Amniotic epithelial cell (primary cell): ENCODE data around the gene PML.
A peak's percentile ranks its signal among the peaks of the same experiment; 100 is the strongest.

ENCODE experiments used
- DNase-seq: peaks from one replicate; pipeline ENCODE4 v3.0.0-alpha.2; 2010; ENCODE audit warnings: low read depth

The PML gene

DNA sequence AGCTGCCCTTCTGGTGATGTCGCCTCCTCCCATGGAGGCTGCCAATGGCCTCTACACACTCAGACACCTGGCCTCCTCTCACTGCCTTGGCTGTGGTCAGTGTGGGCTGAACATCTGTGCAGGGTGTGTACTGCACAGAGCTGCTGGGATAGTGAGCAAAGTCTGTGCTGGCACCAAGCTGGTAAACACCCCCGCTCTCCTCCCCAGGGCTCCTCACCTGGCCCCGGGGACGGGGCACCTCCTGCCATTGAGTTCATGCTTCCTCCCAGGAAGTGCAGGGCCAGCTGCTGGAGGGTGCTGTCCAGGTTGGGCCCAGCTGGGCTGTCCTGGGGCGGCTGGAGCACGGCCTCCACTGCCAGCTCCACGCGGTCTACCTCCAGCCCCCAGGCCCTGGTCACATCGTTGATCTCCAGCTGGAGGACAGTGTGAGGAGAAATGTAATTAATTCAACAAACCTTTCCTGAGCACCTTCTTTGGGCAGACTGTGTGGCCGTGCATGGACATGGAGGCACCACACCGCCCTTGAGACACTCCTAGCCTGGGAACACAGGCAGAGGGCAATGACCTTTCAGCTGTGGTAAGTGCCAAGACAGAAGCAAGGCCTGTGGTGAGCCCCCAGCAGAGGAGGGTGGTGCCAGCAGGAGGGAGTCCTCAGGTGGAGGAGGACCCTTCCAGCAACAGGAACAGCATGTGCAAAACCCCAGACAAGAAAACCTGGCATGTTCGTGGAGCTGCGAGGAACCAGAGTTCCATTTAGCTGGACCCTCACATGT lies 9.2 kb upstream of the PML start:
- DNase-seq = peak; percentile 60

DNA sequence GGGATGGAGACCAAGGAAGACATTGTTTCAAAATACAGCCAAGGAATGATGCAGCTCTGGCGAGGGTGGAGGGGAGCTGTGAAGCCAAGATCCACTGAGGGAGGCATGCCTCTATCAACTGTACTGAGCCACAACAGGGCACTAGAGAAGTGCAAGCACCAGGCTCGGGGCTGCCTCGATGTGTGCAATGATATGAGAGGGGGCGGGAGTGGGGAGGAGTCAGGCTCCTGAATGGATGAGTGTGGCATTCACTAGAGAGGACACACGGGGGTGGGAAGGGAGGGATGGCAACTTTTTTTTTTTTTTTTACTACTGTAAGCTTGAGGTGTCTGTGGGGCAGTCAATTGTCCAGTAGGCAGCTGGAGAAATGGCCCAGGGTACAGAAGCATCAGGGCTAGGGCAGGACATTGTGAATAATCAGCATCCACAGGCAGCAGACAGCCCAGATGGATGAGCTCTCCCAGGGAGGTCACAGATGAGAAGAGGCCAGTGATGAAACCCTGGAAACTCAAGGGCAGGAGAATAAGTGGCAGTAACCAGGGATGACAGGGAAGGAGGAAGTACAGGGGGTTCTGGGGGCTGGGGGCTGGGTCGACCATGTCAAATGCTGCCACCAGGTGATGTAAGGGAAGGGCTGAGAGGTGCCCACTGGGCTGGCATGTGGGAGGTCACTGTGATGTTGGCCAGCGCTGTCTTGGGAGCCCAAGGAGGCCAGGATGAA lies 8.3 kb upstream of the PML start:
- peak; percentile 55 for DNase-seq

GRCh38 chr15:73986776-73987056 lies 7.8 kb upstream of the PML start:
- no peak for DNase-seq

GRCh38 chr15:73987250-73987649 lies 7.3 kb upstream of the PML start:
- DNase-seq = no peak

DNA sequence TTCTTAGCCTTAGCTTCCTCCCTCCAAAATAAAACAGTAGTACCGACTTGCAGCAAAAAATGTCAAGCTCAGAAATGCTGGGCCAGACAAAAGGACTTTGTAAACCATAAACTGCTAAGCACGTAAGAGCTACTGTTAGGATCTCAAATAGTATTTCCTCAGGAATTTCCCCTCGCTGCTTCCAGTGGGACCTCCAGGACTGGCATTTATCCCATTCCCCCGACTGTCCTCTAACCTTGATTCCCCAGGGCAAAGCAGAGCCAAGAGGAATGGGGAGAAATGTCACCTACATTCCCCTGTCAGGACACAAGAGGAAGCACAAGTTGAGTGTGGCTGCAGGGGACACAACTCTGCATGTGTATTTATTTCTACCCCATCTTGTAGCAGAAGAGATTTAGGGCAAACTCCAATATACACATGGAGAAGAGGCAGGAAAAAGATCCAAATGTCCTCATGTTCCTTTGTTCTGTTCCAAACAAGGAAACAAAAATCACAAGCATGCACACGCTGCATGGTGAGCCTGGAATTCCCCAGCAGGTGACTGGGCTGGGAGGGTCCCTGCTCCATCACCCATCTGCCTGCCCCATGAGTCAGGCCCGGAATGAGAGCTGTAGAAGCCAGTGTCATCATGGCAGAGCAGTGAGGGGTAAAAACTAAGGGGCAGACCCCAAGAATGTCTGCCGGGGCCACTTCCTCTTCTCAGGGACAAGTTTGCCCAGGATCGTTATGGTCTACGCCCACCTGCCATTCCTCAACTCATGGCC lies 6.7 kb upstream of the PML start:
- no peak for DNase-seq

- no peak for DNase-seq
These were observed 6.0 kb upstream of the PML start for GRCh38 chr15:73988445-73988969.

- peak; percentile 93 for DNase-seq
These were observed 5.3 kb upstream of the PML start for GRCh38 chr15:73989001-73989798.

- no peak for DNase-seq
These were observed 4.1 kb upstream of the PML start for GRCh38 chr15:73990250-73991005.

DNA sequence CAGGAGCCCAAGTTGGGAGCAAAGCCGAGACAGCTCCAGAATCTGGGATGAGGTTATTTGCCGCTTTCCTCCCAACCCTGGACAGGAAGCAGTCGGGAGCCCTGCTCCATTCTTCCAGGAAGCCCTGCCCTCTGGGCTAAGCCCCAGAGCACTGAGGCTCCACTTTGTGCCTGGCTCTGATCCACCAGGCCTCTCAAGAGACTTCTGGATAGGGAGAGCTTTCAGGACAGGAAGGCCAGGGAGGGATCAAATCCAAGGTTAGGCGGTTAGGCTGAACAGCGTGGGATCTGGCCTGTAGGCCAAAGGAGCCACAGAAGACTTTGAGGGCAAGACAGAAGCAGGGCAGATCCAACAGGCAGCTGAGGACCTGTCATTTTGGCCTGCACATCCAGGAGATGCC lies 3.3 kb upstream of the PML start:
- DNase-seq = peak; percentile 78

DNA sequence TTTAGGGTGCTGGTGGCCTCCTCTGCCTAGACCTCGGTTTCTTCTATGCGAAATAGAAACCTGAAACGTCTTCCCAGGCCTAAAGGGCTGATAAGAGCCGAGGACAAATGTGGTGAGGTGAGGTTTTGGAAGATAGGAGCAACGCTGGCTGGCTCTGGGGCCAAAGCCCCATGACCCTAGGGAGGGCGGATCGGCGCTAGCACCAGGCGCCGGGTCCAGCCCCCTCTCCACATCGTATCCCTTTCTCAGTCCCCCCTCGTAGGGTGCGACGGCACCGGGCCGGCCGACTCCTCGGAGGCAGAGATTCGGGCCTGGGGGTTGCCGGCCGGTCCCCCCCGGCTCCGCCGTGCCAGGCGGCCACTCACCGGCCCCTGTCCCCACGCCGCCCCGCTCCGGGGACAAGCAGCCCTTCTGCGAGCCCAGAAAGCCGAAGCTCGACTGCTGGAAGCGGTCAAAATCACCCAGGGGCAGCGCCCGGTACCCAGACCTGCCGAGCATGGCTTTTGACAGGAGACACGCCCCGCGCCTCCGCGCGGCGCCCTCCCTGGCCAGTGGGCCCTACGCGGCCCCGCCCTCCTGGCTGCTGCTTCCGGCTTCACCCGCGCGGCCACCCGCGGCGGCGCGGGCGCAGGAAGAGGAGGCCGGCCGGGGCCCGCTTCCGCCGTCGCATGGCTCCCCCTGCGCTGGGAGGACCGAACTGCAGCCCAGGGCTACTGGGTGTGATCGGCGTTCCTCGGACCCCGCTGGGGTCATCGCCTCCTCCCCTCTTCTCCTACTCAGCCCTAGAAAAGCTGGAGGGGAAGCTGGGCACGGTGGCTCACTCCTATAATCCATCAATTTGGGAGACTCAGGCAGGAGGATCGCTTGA lies 2.6 kb upstream of the PML start, which contains the start of gene STOML1:
TSS of gene STOML1 (minus strand) at position 570 of the 868 bp plus-strand sequence. CDS start at position 498, 72 bp downstream.
- DNase-seq = peak; percentile 91

- DNase-seq = no peak
These were observed 2.0 kb upstream of the PML start for GRCh38 chr15:73992594-73992898.

DNA sequence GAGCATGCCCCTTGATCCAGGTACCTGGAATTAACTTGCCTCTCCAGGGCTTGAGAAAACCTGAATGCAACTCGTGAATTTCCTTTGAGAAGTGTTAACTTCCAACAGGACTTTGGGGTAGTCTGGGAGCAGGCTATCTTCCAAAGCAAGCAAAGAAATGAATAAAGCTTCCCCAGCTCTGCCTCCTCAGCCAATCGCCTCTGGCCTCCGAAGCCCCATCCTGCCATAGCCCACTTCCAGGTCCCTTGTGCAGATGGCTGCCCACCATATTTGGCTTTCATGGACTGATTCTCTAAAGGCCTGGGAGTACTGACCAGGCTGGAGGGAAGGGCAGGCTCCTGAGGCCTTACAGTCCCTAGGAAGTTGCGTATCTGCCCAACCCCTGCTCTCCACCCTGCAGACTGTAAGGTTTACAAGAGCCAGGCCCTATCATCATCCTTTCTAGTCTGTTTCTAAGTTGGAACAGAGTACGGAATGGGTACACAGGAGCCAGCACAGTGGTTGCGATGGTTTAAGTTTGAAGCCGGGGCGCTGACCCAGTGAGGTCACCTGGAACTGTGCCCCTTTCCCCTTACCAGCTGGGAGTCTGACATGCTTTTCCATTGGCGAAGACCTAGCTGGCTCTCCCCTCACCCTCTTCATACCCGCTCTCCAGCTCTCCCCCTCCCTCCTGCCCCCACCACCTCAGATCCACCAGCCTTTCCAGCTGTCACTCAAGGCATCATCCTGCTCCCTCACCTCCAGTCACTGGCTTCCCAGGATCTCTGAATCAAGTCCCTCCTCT lies 1.1 kb upstream of the PML start:
- no peak for DNase-seq

GRCh38 chr15:73994912-73995622 lies 551 bp downstream of the PML start:
- peak; percentile 43 for DNase-seq

DNA sequence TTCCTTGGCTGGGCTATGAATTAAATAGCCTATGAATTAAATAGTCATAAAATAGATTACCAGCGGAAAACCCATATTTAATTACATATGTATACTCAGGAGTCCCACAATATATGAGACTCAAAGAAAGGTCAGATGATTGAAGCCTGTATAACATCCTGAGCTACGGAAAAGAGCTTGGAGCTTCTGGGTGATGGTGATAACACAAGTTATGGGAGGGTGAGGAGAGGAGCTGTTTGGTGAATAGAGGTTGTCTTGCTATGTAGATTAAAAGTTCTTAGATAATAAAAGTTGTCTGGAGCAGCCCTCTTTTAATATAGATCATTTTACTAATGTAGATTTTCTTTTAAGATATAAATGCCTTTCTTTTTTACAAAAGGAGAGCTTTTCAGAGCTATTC lies 1.8 kb downstream of the PML start:
- no peak for DNase-seq

DNA sequence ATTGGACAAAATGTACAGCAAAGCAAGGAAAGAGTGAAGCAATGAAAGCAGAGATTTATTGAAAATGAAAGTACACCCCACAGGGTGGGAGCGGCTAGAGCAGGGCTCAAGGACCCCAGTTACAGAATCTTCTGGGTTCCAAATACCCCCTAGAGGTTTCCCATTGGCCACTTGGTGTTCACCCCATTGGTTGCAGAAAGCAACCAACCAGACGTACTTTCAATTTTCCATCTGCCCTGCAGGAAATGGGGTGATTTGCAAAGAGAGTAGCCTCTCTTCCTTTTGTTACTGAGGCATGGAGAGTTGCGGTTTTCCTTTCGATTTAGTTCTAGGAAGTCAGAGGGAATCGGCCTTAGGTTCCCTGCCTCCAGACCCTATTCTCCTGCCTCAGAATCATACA lies 2.4 kb downstream of the PML start:
- DNase-seq = no peak

- DNase-seq = no peak
These were observed 3.5 kb downstream of the PML start for GRCh38 chr15:73997986-73998385.

- peak; percentile 55 for DNase-seq
These were observed 12.5 kb downstream of the PML start for GRCh38 chr15:74006774-74007639.

DNA sequence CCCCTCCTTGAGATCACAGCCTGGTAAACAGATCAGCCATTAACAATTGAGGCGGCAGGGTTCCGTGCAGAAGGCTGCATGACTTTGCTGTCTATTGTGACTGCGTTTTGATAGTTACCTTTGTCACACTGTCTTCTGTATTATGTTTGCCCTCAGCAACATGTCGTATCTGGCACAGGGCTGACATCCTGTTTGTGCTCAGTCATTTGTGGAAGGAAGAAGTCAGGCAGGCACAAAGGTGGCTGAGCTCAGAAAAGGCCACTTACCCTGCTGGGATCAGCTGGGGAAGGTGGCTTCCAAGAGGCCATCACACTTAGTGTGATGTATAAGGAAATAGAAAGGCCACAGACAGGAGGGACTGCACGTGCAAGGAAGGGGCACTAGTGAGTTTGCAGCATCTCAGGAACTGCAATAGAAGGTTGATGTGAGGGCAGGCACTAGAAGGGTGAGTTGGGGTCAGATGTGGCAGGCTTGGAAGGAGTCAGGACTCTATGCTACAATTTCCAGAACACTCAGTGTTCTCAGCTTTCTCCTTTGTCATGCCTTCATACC lies 13.4 kb downstream of the PML start:
- no peak for DNase-seq
